G401.6 (cell line): ENCODE measurements around the gene AIMP1.
"Not testable (repeated sequence)": the region's sequence is repeated elsewhere in the genome, so short reads cannot be mapped to it uniquely, and the experiment has no call there.

Experiments used
- FAIRE-seq: peaks from 2 replicates; lab custom pipeline; 2012; peaks lifted over from hg19 to GRCh38; lab: Jason Lieb, UNC

Gene AIMP1

GRCh38 chr4:106312997-106313522, 3.3 kb upstream of the AIMP1 start:
- no peak for FAIRE-seq

GRCh38 chr4:106314960-106315359, 1.4 kb upstream of the AIMP1 start:
- FAIRE-seq: no peak

GRCh38 chr4:106315476-106315967, 828 bp upstream of the AIMP1 start:
- FAIRE-seq: no peak

DNA sequence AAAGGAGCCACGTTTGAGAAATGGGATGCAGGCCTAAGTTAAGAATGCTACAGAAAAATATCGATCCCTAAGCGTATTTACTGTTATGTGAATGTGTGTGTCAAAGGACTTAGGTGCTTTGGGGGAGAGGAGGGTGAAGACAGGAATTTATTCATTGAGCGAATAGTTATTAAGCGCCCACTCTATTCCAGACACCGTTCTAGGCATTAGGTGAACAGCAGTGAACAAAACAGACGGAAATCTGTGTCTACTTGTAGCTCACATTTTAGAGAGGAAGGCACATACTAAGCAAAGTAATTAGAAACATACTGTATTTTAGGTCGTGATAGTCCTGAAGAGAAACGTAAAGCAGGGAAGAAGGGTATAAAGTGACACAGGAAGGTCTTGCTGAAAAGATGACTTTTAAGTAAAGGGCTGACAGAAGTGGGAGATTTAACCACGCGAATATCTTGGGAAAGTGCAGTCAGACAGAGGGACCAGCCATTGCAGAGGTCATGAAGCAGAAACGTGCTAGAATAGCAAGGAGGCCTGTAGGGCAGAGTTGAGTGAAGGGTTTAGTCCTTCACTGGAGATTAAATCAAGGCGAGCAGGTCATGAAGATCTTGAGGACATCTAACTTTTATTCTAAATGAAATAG, 541 bp downstream of the AIMP1 start:
- no peak for FAIRE-seq

GRCh38 chr4:106317815-106318214, 1.5 kb downstream of the AIMP1 start:
- FAIRE-seq: no peak

- no peak for FAIRE-seq
Measured at GRCh38 chr4:106318511-106318910, 2.2 kb downstream of the AIMP1 start.

GRCh38 chr4:106320235-106320634, 3.9 kb downstream of the AIMP1 start:
- no peak for FAIRE-seq

DNA sequence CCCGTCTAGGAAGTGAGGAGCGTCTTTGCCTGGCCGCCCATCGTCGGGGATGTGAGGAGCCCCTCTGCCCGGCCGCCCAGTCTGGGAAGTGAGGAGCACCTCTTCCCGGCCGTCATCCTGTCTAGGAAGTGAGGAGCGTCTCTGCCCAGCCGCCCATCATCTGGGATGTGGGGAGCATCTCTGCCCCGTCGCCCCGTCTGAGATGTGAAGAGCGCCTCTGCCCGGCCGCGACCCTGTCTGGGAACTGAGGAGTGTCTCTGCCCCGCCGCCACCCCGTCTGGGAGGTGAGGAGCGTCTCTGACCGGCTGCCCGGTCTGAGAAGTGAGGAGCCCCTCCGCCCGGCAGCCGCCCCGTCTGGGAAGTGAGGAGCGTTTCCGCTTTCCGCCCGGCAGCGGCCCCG, 4.8 kb downstream of the AIMP1 start:
- FAIRE-seq: not testable (repeated sequence)

GRCh38 chr4:106321814-106322213, 5.5 kb downstream of the AIMP1 start:
- not testable (repeated sequence) for FAIRE-seq

GRCh38 chr4:106323119-106323518, 6.8 kb downstream of the AIMP1 start:
- peak; percentile 93 for FAIRE-seq

- peak; percentile 23 for FAIRE-seq
Measured at GRCh38 chr4:106325800-106326199, 9.4 kb downstream of the AIMP1 start.

GRCh38 chr4:106329041-106329618, 12.8 kb downstream of the AIMP1 start:
- FAIRE-seq: peak; percentile 94

- no peak for FAIRE-seq
Measured at GRCh38 chr4:106333186-106333585, 16.8 kb downstream of the AIMP1 start.

- FAIRE-seq: no peak
Measured at GRCh38 chr4:106334741-106335470, 18.6 kb downstream of the AIMP1 start.

GRCh38 chr4:106336618-106337017, 20.3 kb downstream of the AIMP1 start:
- no peak for FAIRE-seq

DNA sequence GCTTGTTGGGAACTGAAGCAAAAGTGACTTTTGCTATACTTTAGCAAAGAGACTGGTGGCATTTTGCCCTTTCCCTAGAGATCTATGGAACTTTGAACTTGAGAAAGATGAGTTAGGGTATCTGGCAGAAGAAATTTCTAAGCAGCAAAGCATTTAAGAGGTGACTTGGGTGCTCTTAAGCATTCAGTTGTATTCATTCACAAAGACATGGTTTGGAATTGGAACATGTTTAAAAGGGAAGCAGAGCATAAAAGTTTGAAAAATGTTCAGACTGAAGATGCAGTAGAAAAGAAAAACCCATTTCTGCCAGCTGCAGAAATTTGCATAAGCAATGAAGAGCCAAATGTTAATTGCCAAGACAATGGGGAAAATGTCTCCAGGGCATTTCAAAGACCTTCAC, 21.6 kb downstream of the AIMP1 start:
- no peak for FAIRE-seq

- FAIRE-seq: no peak
Measured at GRCh38 chr4:106338671-106339070, 22.3 kb downstream of the AIMP1 start.

DNA sequence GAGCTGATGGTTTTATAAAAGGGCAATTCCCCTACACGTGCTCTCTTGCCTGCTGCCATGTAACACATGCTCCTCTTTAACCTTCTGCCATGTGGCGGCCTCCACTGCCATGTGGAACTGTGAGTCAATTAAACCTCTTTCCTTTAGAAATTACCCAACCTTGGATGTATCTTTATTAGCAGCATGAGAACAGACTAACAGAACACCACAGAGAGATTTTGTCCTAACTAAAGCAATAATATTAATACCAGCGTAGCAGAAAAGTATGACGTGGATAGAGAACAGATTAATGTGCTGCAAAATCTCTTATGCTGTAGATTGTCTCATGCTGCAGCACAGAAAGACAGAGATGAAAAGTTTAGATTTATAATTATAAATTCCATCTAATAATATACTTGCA, 23.1 kb downstream of the AIMP1 start:
- FAIRE-seq: no peak

GRCh38 chr4:106340774-106341173, 24.4 kb downstream of the AIMP1 start:
- FAIRE-seq: no peak

- no peak for FAIRE-seq
Measured at GRCh38 chr4:106343865-106344646, 27.7 kb downstream of the AIMP1 start.

DNA sequence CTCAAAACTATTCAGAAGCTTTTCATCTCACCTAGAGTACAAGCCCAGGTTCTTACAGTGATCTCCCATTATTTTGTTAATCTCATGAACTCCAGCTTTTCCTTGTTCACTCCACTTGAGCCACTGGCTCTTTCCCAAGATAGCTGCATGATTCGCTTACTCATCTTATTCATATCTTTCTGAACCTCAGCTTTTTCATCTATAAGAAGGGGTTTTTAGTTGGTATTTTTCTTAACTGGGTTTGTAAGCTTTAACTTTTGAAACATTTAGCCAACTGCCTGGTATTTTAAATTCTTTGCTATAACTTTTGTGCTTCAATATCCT, 28.3 kb downstream of the AIMP1 start:
- FAIRE-seq: no peak

DNA sequence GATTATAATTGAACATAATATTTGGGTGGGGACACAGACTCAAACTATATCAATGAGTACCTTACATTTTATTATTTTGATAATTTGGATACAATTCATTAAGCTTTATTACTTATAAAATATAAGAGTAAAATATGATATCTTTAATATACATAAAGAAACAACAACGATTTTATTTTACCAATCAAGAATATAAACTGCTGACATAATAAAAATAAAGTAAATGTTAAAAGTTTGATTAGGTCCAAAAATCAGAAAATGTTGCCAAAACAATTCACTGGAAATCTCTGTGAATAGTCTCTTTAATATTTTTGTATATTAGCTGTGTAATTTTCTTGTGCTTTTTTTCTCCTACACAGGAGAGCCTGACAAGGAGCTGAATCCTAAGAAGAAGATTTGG, 30.8 kb downstream of the AIMP1 start:
- FAIRE-seq: peak; percentile 55

GRCh38 chr4:106351016-106351415, 34.7 kb downstream of the AIMP1 start:
- no peak for FAIRE-seq
